ENCODE measurements around the gene NR2F6.
"Not testable (repeated sequence)": the region's sequence is repeated elsewhere in the genome, so short reads cannot be mapped to it uniquely, and the experiment has no call there.

NR2F6 gene

GRCh38 chr19:17245535-17245984 lies at the start of gene NR2F6:
Gene NR2F6, minus strand, starts transcription at chr19:17245919. Its CDS starts 699 bp downstream, at chr19:17245220.
- no peak for DNase-seq (ENCODE audit: low read depth in 3 of 3)

GRCh38 chr19:17294051-17294891 lies 48.6 kb upstream of the NR2F6 start:
- peak in 1 of 3 experiments; percentile 55 for DNase-seq (ENCODE audit: low read depth in 3 of 3)

DNA sequence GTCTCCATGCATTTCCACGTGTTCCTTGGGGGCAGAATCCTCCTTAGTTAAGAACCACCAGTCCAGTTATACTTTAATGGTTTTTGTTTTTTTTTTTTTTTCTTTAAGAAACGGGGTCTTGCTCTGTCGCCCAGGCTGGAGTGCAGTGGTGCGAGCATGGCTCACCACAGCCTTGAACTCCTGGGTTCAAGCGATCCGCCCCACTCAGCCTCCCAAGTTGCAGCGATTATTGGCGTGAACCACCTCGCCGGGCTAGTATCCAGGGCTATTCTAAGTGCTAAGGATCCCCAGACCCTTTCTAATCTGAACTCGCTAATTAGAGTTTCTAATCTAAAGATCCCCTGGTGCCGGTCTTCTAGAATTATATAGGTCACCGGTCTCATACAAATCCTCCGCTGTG lies 47.9 kb upstream of the NR2F6 start:
- no peak for DNase-seq (ENCODE audit: low read depth in 3 of 3)

DNA sequence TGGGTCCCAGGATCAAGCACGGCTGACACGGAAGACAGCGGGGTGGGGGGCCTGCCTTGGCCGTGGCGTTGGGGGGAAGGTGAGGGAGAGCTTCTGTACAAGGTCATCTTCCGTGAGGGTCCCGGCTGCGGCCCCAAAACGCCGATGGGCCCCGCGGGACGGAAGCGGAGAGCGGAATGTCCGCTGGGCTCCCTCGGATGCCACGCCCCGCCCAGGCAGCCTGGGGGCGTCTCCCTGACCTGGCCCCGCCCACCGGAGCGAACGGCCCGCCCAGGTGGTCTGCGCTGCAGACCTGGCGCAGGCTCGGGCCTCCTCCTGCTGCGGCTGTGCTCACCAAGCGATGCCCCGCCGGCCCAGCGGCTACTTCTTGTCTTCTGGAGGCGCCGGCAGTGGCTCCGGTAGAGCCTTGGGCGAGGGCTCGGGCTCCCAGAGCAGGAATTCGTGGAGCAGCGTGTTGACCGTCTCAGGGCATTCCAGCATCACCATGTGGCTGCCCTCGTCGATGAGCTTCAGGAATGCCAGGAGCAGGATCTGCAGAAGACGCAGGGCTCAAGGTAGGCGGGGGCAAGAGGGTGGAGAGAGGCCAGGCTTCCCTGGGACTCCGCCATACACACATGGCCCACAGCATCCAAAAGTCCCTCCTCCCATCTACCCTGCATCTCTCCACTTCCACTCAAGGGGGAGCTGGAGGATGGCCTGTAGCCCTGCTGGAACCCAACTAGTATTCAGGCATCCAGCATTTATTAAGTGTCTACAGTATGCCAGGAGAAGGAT lies 46.8 kb upstream of the NR2F6 start:
- DNase-seq (ENCODE audit: low read depth in 3 of 3), result peak; percentile 61 to 81 (median 62)

- DNase-seq (ENCODE audit: low read depth in 3 of 3), result peak in 1 of 3 experiments; percentile 68
These were observed 43.8 kb upstream of the NR2F6 start for GRCh38 chr19:17289489-17289888.

- no peak for DNase-seq (ENCODE audit: low read depth in 3 of 3)
These were observed 41.0 kb upstream of the NR2F6 start for GRCh38 chr19:17286752-17287151.

DNA sequence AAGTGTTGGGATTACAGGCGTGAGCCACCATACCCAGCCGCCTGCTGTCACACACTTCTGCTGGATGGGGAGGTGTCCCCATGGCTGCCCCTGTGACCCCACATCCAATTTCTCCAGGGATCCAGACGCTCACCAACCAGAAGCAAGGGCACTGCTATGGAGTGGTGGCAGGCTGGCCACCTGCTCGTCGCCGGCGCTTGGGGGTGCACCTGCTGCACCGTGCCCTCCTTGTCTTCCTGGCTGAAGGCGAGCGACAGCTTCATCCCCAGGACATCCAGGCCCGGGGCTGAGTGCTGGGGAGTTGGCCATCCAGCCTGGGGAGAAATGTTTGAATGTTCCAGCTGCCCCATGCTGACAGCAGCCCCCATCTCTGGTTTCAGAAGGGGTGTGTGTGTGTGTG lies 40.5 kb upstream of the NR2F6 start:
- DNase-seq (ENCODE audit: low read depth in 3 of 3), result no peak

DNA sequence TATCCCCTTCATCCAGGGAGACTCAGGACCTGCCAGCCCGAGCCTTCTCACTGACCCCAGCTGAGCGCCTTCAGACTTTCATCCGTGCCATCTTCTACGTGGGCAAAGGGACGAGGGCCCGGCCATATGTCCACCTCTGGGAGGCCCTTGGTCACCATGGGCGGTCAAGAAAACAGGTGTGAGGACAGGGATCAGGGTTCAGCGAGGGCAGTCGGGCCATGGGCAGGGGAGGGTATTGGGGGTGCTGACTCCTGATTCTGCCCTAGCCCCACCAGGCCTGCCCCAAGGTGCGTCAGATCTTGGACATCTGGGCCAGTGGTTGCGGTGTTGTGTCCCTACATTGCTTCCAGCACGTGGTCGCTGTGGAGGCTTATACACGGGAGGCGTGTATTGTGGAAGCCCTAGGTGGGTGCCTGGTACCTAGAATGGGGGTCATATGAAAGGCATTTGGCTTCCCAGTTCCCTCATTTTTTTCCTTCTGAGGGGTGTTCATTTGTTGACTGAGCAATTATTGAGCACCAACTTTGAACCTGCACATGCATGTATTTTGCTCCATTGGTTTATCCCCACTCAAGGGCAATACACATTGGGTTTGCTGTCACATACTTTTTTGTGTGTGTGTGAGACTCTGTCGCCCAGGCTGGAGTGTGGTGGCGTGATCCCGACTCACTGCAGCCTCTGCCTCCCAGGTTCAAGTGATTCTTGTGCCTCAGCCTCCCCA lies 39.9 kb upstream of the NR2F6 start:
- no peak for DNase-seq (ENCODE audit: low read depth in 3 of 3)

GRCh38 chr19:17283504-17283996 lies 37.8 kb upstream of the NR2F6 start:
- no peak for DNase-seq (ENCODE audit: low read depth in 3 of 3)

GRCh38 chr19:17282488-17283125 lies 36.9 kb upstream of the NR2F6 start:
- peak; percentile 55 to 81 (median 59) for DNase-seq (ENCODE audit: low read depth in 3 of 3)

- peak in 1 of 3 experiments; percentile 46 for DNase-seq (ENCODE audit: low read depth in 3 of 3)
These were observed 35.9 kb upstream of the NR2F6 start, which contains the start of gene ANKLE1 for GRCh38 chr19:17281391-17282304. Gene ANKLE1, plus strand, starts transcription at chr19:17281901. Its CDS starts 20 bp downstream, at chr19:17281921.

DNA sequence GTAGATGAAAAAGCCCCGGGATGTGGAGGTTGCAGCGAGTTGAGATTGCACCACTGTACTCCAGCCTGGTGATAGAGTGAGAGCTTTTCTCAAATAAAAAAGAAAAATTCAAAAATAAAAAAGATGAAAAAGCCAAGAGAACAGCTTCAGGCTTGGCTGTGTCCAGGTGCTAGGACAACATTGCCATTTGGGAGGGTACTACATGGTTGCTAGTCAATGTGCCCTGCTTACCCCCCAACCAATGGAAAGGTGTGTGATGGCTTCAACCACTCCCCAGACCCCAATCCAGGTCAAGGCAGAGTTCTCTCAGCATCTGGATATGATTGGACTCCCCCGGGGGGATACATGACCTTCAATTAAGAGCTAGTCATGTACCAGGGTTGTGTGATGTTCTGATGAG lies 33.7 kb upstream of the NR2F6 start:
- DNase-seq (ENCODE audit: low read depth in 3 of 3), result no peak

GRCh38 chr19:17275441-17276175 lies 29.9 kb upstream of the NR2F6 start:
- no peak for DNase-seq (ENCODE audit: low read depth in 3 of 3)

- not testable (repeated sequence) for DNase-seq (ENCODE audit: low read depth in 3 of 3)
These were observed 29.2 kb upstream of the NR2F6 start for GRCh38 chr19:17274892-17275291.

GRCh38 chr19:17268754-17269153 lies 23.0 kb upstream of the NR2F6 start:
- DNase-seq (ENCODE audit: low read depth in 3 of 3), result no peak

DNA sequence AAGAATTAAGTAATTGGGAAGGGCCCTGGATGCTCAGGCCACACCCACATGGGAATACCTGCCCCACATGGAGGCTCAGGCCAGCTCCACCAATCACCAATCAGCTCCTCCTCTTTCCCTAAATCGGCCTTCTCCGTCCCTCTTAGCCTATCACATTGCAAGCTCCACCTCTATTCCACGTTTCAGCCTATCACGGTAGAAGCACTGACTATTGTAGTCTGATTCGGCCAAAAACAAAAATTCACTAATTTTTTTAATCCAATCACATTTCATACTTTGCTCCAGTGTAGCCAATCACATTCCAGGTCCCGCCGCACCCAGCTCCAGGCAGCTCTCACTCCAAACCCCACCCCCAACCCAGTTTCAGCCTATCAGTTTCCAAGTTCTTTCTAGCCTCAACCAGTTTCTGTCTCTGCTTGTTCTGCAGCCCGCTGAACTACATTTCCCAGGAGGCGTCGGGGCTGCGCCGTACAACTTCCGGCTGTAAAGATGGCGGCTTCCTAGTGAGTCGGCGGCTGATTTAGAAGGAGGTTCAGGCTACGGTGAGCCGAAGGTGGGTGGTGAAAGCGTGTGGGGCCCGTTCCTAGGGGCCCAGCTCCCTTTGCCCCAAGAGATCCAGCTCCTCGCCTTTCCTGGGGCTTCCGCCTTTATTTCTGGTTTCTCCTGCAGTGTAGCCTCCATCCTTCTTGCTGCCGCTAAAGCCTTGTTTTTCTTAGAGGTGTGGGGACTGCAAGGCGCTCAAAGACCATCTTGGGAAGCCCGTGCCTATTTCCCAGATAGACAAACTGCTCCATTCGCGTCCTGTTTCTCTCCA lies 21.5 kb upstream of the NR2F6 start, which contains the start of gene BABAM1:
BABAM1 (plus strand) TSS at position 469 of the 814 bp plus-strand sequence. CDS start 1,364 bp downstream, outside the sequence.
- DNase-seq (ENCODE audit: low read depth in 3 of 3), result peak; percentile 92 to 93 (median 93)

- DNase-seq (ENCODE audit: low read depth in 3 of 3), result no peak
These were observed 20.9 kb upstream of the NR2F6 start for GRCh38 chr19:17266589-17266974.

DNA sequence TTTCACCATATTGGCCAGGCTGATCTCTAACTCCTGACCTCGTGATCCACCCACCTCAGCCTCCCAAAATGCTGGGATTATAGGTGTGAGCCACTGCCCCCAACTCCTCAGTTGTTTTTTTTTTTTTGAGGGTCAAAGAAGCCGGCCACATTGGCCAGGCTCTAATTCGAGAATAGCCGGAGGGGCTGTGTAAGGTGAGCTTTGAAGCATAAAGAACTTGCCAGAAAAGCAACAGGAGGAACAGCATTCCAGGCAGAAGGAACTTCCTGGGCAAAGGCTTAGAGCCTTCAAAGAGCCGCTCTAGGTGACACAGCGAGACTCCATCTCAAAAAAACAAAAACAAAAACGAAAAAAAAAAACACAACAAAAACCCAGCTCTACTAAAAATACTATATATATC lies 20.3 kb upstream of the NR2F6 start:
- no peak for DNase-seq (ENCODE audit: low read depth in 3 of 3)

DNA sequence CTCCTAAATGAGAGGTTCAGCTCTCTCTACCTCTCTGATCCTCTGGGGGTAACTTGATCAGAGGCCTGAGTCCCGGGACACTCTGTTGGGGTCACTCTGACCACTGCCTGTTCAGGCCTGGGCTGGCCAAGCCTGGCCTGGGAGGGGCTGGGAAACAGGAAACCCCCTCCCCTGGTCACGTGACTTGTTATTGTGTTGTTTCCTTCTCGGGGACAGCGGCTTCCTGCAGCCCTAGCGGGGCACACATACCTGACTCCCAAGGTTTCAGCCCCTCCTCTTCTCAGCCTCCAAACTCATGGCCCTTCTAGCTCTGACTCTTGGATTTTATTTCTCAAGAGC lies 18.9 kb upstream of the NR2F6 start, which contains the start of gene USHBP1:
USHBP1 (minus strand) TSS at position 105 of the 339 bp plus-strand sequence. CDS start 446 bp downstream, outside the sequence.
- no peak for DNase-seq (ENCODE audit: low read depth in 3 of 3)
